Hepatocyte (in vitro differentiated cells): ENCODE data around the gene DR1. TPM values are rescaled to one million over a fixed set of nuclear protein-coding genes. Genes with fewer than 3 reads are reported as not detected.

ENCODE experiments used
- DNase-seq: peaks from one replicate; pipeline ENCODE4 v3.0.0-alpha.2; 2016; ENCODE audit warnings: low spot score
- H2AFZ ChIP-seq: fragments of 200-600 bp; sonication (generic); 2 replicates; pipeline ENCODE4 v1.6.0; 2016; ENCODE audit warnings: antibody characterized with exemption, mild to moderate bottlenecking
- H3K27ac ChIP-seq: fragments of 200-600 bp; sonication (generic); 2 replicates; pipeline ENCODE4 v1.5.1; 2016; ENCODE audit warnings: mild to moderate bottlenecking
- H3K27me3 ChIP-seq: fragments of 200-600 bp; sonication (generic); 2 replicates; pipeline ENCODE4 v1.6.1; 2016
- H3K36me3 ChIP-seq: fragments of 200-600 bp; sonication (generic); replicated peaks from 2 replicates; pipeline ENCODE4 v1.5.1; 2016; ENCODE audit warnings: low read depth; ENCODE audit not compliant: insufficient read depth
- H3K4me1 ChIP-seq: fragments of 200-600 bp; sonication (generic); 2 replicates; pipeline ENCODE4 v1.5.1; 2016; ENCODE audit warnings: mild to moderate bottlenecking, moderate library complexity; ENCODE audit not compliant: insufficient read depth
- H3K4me2 ChIP-seq: fragments of 200-600 bp; sonication (generic); 2 replicates; pipeline ENCODE4 v1.6.0; 2016
- H3K4me3 ChIP-seq: fragments of 200-600 bp; sonication (generic); 2 replicates; pipeline ENCODE4 v1.5.1; 2016; ENCODE audit warnings: mild to moderate bottlenecking
- H3K79me2 ChIP-seq: fragments of 200-600 bp; sonication (generic); 2 replicates; pipeline ENCODE4 v1.6.0; 2017; ENCODE audit warnings: mild to moderate bottlenecking
- H3K9me2 ChIP-seq: fragments of 200-600 bp; sonication (generic); replicated peaks from 2 replicates; pipeline ENCODE4 v1.6.0; 2017; ENCODE audit warnings: mild to moderate bottlenecking; ENCODE audit not compliant: insufficient read depth
- H3K9me3 ChIP-seq: fragments of 200-600 bp; sonication (generic); 2 replicates; pipeline ENCODE4 v1.5.1; 2016; ENCODE audit warnings: low read depth, mild to moderate bottlenecking
- H4K20me1 ChIP-seq: fragments of 200-600 bp; sonication (generic); 2 replicates; pipeline ENCODE4 v1.6.0; 2016; ENCODE audit warnings: mild to moderate bottlenecking; ENCODE audit not compliant: insufficient read depth, poor library complexity, severe bottlenecking
- CTCF ChIP-seq: fragments of 200-600 bp; sonication (generic); IDR thresholded peaks from 2 replicates; pipeline ENCODE4 v1.5.1; 2016; ENCODE audit warnings: antibody characterized with exemption, mild to moderate bottlenecking; ENCODE audit not compliant: poor library complexity
- EZH2 ChIP-seq: fragments of 200-600 bp; sonication (generic); IDR thresholded peaks from 2 replicates; pipeline ENCODE4 v1.6.1; 2016; ENCODE audit warnings: antibody characterized with exemption, mild to moderate bottlenecking, borderline replicate concordance
- EZH2phosphoT487 ChIP-seq: fragments of 200-600 bp; sonication (generic); IDR thresholded peaks from one replicate; pipeline ENCODE4 v1.6.1; 2018; ENCODE audit warnings: antibody characterized with exemption, mild to moderate bottlenecking, low read depth, moderate library complexity; ENCODE audit not compliant: unreplicated experiment, severe bottlenecking
- WGBS: methylation state at CpG from one replicate; pipeline ENCODE4 v1.1.6; 2016; ENCODE audit warnings: low lambda C conversion rate; ENCODE audit errors: missing lambda C conversion rate; 5-methylcytosine and 5-hydroxymethylcytosine counted together
- polyA plus RNA-seq: library from polyadenylated mRNA; unstranded; fragments of >200 nt; fragmentation: Nextera tagmentation; extraction: Ambion mirVana; gene quantifications from 2 replicates; pipeline ENCODE4 v1.2.1, GENCODE V29; 2016
- total RNA-seq: library from RNA; depleted of rRNA; stranded (reverse); fragments of >200 nt; gene quantifications from 2 replicates; pipeline ENCODE4 v1.2.3, GENCODE V29; 2014

DR1 gene
- total and polyA plus RNA-seq, 2 experiments from 2014 or later, result 28.2 to 42.3 TPM

DNA sequence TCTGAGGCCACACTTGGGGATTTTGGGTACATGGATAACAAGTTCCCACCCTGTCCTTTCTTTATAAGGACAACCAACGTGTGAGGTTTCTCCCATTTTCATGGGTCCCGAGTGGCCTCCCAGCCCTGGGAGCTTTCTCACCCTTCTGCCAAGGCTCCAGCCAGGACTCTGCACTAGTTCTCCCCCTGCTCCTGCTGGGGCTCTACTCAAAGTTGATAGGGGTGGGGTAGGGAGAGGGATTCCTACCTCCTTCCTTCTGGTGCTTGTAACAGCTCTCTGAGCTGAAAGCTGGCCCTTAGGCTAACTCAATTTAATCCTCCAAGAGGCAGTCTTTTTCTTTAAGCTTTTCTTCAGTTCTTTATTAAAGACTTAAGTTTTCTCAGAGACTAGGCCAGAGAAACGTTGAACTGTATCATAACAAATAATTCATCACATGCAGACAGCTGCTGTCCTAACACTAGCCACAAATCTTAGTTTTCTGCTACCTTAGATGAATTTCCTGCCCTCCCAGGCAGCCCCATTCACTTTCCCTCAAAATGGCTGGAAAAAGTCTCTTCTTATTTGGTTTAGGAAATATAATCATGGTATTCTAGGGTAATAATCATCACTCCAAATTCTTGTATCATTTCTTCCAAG lies 22.4 kb upstream of the DR1 start:
- WGBS, result 58% methylated on average over 3 of the region's 3 CpGs
- no peaks in the 10 kb centered on the region for H3K9me3 ChIP-seq
- no peak overlapping the region for H2AFZ ChIP-seq
- no peaks in the 10 kb centered on the region for H4K20me1 ChIP-seq
- no peaks in the 10 kb centered on the region for H3K27me3 ChIP-seq
- H3K4me3 ChIP-seq, result no peak overlapping the region
- no peaks in the 10 kb centered on the region for H3K9me2 ChIP-seq
- H3K27ac ChIP-seq, result no peak overlapping the region
- no peaks in the 10 kb centered on the region for H3K36me3 ChIP-seq
- no peak overlapping the region for H3K4me2 ChIP-seq
- H3K79me2 ChIP-seq, result no peaks in the 10 kb centered on the region
- peaks cover 15% of the 10 kb centered on the region for H3K4me1 ChIP-seq
- no peak for DNase-seq
- no peak for TF ChIP-seq EZH2phosphoT487
- TF ChIP-seq EZH2, result no peak
- TF ChIP-seq CTCF, result no peak

- Histone ChIP-seq H3K27me3 (no peaks in the 10 kb centered on the region), H3K27ac (peak overlapping the region; percentile 26), H2AFZ (no peak overlapping the region), H3K79me2 (no peaks in the 10 kb centered on the region), H3K36me3 (no peaks in the 10 kb centered on the region), H3K4me2 (peak overlapping the region; percentile 52), H3K4me3 (no peak overlapping the region), H3K4me1 (peaks cover 15% of the 10 kb centered on the region), H3K9me3 (no peaks in the 10 kb centered on the region), H4K20me1 (no peaks in the 10 kb centered on the region), H3K9me2 (no peaks in the 10 kb centered on the region)
- 54% methylated on average over 8 of the region's 8 CpGs for WGBS
- DNase-seq, result no peak
- TF ChIP-seq EZH2phosphoT487 (no peak), CTCF (no peak), EZH2 (no peak)
These were observed 20.9 kb upstream of the DR1 start for GRCh38 chr1:93324486-93325464.

- Histone ChIP-seq H2AFZ (no peak overlapping the region), H3K79me2 (no peaks in the 10 kb centered on the region), H4K20me1 (no peaks in the 10 kb centered on the region), H3K4me3 (no peak overlapping the region), H3K27ac (no peak overlapping the region), H3K4me1 (peaks cover 17% of the 10 kb centered on the region), H3K9me3 (no peaks in the 10 kb centered on the region), H3K27me3 (no peaks in the 10 kb centered on the region), H3K36me3 (no peaks in the 10 kb centered on the region), H3K9me2 (no peaks in the 10 kb centered on the region), H3K4me2 (no peak overlapping the region)
- peak; percentile 11 for DNase-seq
- WGBS, result 67% methylated on average over 3 of the region's 3 CpGs
- TF ChIP-seq EZH2 (no peak), CTCF (no peak), EZH2phosphoT487 (no peak)
These were observed 16.6 kb upstream of the DR1 start for GRCh38 chr1:93328809-93329760.
